ENCODE data around the gene MYOZ3.

- TF ChIP-seq CTCF (IDR thresholded peaks at IDR 0.05; ENCODE audit: borderline replicate concordance, extremely low read depth, low read length, poor library complexity, severe bottlenecking): no peak
- no peak for TF ChIP-seq EZH2 (IDR thresholded peaks at IDR 0.05; ENCODE audit: borderline replicate concordance, low read depth, low read length, severe bottlenecking)
These were observed 23.6 kb upstream of the MYOZ3 start for GRCh38 chr5:150637245-150638052.

Data from DND-41 (cell line).